Heart left ventricle (tissue), 13 donors: Measurements from ENCODE around the gene SMCO4.

Experiments used
- CTCF ChIP-seq, 12 donors: fragments of 200-600 bp; sonication (generic) in 4 of 12; IDR thresholded peaks; one replicate each; pipeline versions ENCODE4 v1.5.0 to v1.8.0; 2018 to 2022; ENCODE audit warnings: antibody characterized with exemption in 12 of 12, mild to moderate bottlenecking in 5 of 12
- POLR2A ChIP-seq, 2 donors: fragments of 450-650 bp; IDR thresholded peaks; one replicate each; pipeline ENCODE4 v1.6.1; 2017; ENCODE audit warnings: antibody characterized with exemption in 2 of 2, mild to moderate bottlenecking in 2 of 2, moderate library complexity in 2 of 2
- donor health status: ischemic (EF 13 %, LVEDD 7.1; RV severe dilation, severe dysfunction).
- donor health status: DM: no; HTN: yes; CAD: no.
- donor health status: DM: no; HTN: no; CAD: no.
- donor health status: ischemic (EF 25% LVEDD 6.9; RV normal size, moderate dysfunction).
- donor health status: ischemic (EF 25% LVEDD 5.7; RV mildly dilated, moderate dysfunction).
- donor health status: ischemic (EF 35%, LVEDD 5.7; RV mildly dilated, moderate dysfunction).
- donor health status: nonischemic (EF 11% LVEDD 7.7; RV severe dilation, severe dysfunction).
- donor health status: DM: yes; HTN: yes; CAD: no.
- donor health status: PGD.
- donor health status: ischemic (EF 29% LVEDD 5.4; RV normal size, mild dysfunction).
- donor health status: nonischemic (EF 23%, LVEDD 6.1; RV moderate dilation, normal function).

- TF ChIP-seq CTCF (IDR thresholded peaks at IDR 0.05) (no peak), POLR2A (IDR thresholded peaks at IDR 0.05) (no peak)
Observed at GRCh38 chr11:93501856-93502255, 41.3 kb downstream of the SMCO4 start.
